Measurements from ENCODE around the gene MCF2L.

Gene MCF2L

DNA sequence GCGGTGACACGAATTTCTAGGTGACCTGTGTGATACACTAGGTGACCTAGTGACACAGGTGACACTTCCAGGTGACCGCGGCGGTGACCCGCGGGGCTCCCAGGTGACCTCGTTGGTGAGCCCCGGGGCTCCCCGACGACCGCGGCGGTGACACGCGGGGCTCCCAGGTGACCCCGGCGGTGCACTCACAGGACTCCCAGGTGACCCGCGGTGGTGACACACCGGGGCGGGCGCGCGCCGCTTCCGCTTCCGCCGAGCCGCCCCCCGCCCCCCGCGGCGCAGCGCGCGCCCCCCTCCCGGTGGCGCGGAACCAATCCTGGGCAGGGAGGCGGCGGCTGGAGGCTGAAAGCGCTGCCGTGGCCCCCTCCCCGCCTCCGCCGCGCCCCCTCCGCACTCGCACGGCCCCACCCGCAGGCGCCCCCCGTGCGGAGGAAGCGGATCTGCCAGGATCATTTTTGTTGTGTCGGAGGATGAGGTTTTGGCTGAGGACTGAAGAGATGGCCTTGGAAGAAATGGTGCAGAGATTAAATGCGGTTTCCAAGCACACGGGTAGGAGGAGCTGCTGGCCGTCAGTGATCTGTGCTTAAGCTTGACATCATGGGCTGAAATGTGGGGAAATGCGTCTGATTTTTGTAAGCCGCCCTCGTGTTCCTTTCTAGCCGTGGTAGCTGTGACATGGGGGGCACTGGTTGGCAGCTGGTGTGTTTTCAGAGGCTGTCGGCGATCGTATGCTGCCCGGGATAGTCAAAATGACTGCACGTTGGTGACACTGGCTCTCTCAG lies at the start of gene MCF2L:
TSS of gene MCF2L (plus strand) at position 305 of the 782 bp plus-strand sequence. CDS start at position 471, 166 bp downstream.
- peak; percentile 42 for DNase-seq

- DNase-seq = no peak
Measured at GRCh38 chr13:112923962-112924361, 45.1 kb upstream of the MCF2L start.

DNA sequence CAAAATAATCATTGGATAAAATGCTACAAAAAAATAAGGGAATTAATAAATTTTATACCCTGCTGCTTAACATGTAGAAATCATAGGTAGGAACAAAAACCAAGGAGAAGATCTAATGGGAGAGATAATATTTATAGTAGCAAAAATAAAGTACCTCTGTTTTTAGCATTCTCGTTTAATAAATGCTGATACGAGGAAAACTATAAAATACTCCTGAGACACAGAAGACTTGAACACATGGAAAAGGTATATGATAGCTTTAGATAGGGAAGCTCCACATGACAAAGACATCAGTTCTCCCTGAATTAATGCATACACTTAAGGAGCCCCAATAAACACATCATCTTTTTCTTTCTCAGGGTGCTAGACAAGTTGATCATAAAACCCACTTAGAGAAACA lies 44.6 kb upstream of the MCF2L start:
- no peak for DNase-seq

DNA sequence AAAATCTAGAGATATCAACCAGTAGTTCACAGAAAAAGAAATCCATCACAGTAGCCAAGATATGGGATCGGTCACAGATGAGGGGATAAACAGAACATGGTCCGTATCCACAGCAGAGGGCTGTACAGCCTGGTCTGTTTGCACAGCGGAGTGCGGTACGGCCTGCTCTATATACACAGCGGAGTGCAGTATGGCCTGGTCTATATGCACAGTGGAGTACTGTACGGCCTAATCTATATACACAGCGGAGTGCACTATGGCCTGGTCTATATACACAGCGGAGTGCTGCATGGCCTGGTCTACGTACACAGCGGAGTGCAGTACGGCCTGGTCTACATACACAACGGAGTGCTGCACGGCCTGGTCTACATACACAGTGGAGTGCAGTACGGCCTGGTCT lies 43.0 kb upstream of the MCF2L start:
- DNase-seq = no peak

DNA sequence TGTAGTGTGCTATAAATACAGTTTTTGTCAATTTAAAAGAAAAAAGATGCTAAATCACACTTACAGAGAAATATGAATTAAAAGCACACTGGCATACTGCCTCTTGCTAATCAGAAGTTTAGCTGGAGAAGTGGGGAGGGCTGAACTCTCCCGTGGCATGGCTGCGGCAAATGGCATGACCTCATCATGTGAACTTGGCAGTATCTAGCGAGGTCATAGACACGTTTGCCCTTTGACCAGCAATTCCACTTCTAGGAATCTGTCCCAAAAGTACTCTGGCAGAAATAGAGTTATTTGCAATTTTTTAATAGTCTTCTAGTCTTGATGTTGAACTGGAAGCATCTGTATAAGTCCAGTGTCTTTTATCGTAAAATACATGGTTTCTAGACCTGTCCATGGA lies 42.0 kb upstream of the MCF2L start:
- no peak for DNase-seq

- peak; percentile 19 for DNase-seq
Measured at GRCh38 chr13:112928020-112928971, 40.7 kb upstream of the MCF2L start.

GRCh38 chr13:112928972-112929782 lies 39.8 kb upstream of the MCF2L start:
- no peak for DNase-seq

DNA sequence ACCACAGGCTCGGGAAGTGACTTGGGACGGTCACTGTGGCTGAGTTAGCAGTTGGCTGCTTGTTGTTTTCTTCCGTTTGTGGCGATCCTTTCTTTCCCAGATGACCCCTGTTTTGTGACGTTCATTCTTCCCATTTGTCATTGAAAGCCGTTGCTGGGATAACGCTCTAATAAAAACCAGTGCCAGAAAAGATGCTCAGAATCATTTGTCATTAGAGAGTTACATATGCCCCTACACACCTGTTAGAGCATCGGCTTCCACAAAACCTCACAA lies 39.3 kb upstream of the MCF2L start:
- no peak for DNase-seq

DNA sequence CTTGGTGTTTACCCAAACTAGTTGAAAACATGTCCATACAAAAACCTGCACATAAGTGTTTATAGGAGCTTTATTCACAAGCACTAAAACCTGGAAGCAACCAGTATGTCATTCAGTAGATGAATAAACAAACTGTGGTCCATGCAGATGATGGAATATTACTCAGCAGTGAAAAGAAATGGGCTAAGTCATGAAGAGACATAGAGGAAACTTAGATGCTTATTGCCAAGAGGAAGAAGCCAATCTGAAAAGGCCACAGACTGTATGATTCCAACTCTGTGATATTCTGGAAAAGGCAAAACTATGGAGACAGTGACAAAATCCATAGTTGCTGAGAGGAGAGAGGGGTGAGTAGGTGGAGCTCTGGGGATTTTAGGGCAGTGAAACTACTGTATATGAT lies 38.8 kb upstream of the MCF2L start:
- DNase-seq = no peak

GRCh38 chr13:112931028-112931934 lies 37.7 kb upstream of the MCF2L start:
- DNase-seq = peak; percentile 62

DNA sequence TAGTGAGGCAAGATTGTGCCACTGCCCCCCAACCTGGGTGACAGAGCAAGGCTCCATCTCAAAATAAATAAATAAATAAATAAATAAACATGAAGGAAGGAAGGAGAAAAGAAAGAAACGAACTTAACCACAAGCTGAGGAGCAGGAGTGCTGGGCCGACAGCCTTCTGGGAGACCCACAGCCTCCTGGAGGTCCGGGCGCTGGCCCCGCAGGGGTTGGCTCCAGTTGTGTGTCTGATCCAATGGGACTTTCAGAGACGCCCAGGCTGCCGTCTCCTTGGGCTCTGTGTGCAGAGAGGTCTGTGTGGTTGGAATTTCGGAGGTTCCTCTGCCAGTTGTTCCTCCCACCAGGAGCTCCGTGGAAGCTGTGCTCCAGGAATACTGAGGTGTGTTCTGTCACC lies 36.0 kb upstream of the MCF2L start:
- no peak for DNase-seq

GRCh38 chr13:112933649-112934048 lies 35.4 kb upstream of the MCF2L start:
- no peak for DNase-seq

GRCh38 chr13:112934078-112934477 lies 34.9 kb upstream of the MCF2L start:
- DNase-seq = no peak

GRCh38 chr13:112938680-112939079 lies 30.3 kb upstream of the MCF2L start:
- no peak for DNase-seq

DNA sequence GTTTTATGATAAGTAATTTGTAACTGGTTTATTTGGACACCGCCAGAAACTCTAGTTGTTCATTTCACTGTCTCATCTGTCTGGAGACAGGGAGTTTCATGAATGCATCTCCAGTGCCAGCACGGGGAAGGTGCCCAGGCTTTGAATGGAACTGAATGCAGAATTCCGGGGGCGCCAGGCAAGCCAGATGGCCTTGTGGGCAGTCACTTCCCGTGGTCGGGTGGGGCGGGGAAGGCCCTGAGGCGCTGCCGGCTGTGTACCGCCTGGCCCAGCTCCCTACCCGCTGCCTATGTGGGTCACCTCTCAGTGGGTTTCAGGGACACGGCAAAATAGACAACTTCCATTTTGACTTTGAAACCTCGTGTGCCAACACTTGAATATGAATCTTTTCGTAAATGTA lies 28.8 kb upstream of the MCF2L start:
- DNase-seq = no peak

DNA sequence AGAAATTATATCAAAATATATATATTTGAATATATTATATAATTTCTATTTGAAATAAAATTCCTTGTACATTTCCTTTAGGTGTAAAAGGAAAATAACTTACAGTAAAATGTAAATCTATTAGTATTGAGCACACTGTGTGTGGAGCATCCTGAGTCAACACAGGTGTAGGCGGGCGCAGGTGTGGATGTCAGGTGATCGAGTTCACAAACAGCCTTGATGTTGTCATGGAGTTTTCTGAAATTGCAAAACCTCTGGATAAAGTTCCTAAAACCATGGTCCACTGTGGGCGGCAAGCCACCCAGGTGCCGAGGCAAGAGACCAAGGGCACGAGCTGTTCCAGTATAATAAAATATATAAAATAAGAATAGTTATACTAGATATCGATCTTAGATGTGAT lies 27.7 kb upstream of the MCF2L start:
- no peak for DNase-seq

DNA sequence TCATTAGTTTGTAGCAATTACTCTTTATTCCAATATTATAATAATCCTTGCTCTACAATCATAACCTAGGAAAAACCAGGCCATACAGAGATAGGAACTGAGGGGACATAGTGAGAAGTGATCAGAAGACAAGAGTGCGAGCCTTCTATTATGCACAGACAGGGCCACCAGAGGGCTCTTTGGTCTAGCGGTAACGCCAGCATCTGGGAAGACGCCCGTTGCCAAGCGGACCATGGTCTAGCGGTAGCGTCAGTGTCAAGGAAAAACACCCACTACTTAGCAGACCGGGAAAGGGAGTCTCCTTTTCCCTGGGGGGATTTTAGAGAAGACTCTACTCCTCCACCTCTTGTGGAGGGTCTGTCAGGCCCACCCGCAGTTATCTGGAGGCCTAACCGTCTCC lies 27.2 kb upstream of the MCF2L start:
- peak; percentile 4 for DNase-seq

- DNase-seq = peak; percentile 95
Measured at GRCh38 chr13:112942689-112943308, 26.2 kb upstream of the MCF2L start.

DNA sequence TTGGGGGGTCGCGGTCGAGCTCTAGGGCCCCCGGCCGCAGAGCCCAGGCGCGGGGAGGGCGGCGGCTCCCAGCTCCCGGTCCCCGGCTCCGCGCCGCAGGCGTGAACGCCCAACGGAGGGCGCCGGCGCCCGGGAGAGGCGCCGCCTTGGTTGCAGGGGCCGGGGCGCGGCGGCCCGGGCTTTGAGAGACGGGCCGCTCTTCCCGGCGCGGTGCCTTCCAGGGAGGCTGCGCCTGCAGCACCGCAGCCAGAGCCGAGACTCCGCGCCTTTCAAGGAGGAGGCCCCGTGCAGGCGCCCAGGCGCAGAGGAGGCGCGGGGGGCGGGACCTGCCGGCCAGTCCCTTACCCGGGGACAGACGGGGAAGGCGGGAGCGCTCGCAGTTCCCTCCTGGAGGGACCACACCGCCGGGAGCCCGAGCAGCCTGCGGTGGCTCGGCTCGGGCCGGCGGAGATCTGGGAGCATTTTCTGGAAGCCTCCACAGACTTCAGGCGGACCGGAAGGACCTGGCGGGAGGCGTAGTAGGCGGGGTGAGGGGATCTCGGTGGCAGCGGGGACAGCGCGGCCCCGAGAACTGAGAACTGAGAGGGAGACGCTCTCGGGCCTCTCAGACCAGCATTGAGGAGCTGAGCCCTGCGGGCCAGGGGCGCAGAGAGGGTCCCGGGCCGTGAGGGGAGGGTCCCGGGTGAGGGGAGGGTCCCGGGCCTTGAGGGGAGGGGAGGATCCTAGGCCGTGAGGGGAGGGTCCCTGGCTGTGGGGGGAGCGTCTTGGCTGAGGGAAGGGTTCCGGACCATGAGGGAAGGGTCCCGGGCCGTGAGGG lies 25.5 kb upstream of the MCF2L start:
- peak; percentile 44 for DNase-seq

- DNase-seq = no peak
Measured at GRCh38 chr13:112947796-112948195, 21.2 kb upstream of the MCF2L start.

All from NCI-H1694 treated with DMSO at 0.1 percent for 48 hours (cell line).